GM12874 (cell line): ENCODE measurements around the gene HERC2.

ENCODE experiments used
- TF ChIP-seq, protein P1 (sequence below): IDR thresholded peaks from 2 replicates; pipeline ENCODE4 v1.5.1; 2011; ENCODE audit warnings: low read depth, mild to moderate bottlenecking, control low read depth, low read length, moderate library complexity; ENCODE audit not compliant: insufficient read depth

HERC2 gene

DNA sequence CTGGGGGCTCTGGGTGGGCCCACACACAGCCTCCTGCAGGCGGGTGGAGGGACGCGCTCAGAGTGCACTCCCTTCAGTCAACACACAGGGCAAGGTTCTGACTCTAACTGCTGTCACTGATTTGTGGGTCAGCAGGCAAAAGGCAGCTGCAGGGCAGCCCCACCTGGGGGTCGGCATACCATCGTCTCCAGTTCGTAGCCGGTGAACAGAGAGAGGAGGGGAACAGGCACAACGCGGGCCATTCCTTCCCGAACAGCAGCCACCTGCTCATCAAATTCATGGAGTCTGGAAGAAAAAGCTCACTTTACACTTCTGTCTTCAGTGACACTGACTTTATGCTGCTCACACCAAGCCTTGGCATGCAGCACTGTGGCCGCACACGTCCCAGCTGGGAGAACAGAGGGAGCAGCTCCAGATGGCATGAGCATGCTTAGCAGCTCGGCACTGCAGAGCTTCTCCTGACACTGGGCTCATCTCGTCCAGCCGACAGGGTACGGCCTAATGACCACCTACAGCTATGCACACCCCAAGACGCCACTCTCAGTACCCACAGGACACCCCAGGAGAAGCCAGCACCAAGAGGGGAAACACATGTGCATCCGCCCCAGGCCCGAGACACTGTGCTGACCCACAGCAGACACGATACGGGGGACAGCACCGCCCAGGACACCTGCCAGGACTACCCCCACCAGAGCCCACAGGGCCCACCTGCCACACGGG is 208.4 kb downstream of the HERC2 start:
- TF ChIP-seq, protein P1, sequence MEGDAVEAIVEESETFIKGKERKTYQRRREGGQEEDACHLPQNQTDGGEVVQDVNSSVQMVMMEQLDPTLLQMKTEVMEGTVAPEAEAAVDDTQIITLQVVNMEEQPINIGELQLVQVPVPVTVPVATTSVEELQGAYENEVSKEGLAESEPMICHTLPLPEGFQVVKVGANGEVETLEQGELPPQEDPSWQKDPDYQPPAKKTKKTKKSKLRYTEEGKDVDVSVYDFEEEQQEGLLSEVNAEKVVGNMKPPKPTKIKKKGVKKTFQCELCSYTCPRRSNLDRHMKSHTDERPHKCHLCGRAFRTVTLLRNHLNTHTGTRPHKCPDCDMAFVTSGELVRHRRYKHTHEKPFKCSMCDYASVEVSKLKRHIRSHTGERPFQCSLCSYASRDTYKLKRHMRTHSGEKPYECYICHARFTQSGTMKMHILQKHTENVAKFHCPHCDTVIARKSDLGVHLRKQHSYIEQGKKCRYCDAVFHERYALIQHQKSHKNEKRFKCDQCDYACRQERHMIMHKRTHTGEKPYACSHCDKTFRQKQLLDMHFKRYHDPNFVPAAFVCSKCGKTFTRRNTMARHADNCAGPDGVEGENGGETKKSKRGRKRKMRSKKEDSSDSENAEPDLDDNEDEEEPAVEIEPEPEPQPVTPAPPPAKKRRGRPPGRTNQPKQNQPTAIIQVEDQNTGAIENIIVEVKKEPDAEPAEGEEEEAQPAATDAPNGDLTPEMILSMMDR, result no peak

DNA sequence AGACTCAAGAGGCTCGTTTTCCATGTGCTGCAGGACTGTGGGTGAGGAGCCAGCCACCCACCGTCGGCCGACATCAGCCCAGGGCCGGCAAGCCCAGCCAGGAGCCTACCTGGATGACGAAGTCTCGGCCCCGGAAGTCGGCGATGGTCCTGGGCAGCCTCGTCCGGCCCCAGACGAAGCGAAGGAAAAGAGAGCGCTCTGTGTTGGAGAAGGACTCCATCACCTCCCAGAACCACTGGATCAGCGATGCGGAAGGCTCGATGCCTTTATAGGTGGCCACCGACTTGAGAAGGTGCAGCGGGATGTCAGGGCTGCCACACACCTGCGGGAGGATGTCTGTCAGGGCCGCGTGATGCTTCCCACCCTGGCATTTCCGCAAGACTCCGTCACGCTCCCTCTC is 209.0 kb downstream of the HERC2 start:
- TF ChIP-seq, protein P1, result no peak

DNA sequence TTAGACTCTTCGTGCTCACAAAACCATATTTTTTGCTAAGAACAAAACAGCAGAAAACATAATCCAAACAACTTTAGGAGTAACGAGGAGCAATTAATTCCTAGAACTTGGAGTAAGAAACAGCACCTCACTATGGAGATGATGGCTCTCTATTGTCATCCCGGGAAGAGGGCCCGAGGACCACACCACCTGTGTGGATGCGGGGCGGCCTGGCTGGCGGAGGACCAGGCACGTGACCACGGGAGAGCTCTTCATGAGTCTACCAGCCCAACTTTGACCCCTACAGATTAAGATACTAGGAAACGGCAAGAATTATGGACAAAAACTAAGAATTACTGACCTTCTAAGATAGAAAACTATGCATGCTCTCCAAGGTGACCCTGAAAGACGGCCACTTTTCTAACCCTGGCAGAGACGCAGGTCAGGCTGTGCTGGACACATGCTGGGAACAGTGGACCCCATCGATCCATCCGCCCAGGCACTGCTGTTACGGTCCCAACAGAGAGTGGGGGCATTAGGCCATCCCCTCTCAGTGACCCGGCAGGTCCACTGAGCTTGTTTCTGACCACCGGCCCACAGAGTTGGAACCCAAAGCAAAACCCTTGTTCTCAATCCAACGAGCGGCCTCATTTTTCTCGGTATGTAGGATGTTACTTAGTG is 209.7 kb downstream of the HERC2 start:
- TF ChIP-seq, protein P1, result no peak

DNA sequence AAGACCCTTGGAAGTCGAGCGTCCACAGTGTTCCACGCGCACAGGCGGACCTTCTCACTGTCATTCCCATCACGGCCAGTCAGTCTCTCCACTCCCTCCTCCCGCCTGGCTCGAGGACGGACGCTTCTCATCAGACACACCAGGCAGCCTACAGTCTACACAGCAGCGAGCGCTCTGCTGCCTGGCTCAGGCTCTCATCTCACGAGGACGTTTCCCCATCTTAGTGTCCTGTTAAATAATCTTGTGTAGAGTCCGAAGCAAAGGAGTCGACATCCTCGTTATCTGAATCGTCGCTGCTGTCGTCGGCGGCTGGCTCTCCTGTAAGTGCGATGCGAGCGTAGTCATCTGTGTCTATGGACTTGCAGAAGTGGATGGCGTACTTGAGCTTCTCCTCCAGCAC is 210.4 kb downstream of the HERC2 start:
- TF ChIP-seq, protein P1, result no peak

DNA sequence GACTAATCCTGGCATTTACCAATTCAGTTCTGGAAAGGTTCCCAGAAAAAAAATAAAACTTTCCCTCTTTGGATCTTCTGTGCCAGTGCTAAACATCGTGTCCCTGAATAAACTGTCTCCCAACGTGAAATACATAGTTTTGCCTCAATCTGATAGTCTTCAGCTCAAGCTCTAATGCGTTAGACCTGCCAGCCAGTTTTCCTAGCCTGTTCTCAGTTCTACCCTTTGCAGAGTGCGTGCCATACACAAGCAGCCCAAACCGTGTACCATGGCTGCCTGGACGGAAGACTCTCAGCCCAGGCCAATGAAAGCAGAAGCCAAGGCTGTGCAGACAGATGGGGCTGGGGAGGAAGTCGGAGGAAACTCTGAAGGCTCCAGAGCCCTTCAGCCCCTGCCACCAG is 211.5 kb downstream of the HERC2 start:
- TF ChIP-seq, protein P1, result no peak

DNA sequence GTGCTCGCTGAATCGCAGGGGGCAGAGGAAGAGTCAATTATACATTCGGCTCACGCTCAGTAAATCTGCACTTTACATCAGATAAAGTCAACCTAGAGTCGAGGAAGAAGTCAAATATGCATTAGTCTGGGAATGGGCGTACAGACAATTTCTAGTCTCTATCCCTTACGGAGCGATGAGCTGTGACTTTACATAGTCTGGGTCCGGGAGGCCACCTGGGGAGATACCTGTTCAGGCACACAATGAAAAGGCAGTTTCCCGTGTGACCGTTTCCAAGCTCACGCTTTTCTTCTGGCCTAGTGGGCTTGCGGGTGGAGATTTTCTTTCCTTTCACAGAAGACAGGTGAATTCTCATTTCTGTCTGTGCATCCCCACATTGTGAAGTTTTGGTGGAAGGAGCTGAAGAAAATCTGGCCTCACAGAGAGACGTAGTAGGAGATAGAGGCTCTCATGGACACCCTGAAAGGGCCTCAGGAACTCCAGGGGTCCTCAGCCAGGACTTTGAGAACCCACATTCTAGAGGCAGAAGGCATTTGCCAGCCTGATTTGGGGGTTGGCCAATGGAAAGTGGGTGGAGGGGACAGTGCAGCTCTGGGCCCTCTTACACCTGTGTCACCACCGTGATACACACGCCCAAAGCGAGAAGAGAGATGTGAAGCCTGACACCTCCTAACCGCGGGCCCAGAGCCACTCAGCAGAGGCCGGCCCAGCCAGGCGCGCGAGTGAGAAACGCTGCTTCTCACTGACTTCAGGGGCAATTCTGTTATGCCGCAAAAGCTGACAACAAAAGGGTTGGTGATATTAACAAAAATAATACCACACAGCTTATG is 212.1 kb downstream of the HERC2 start:
- TF ChIP-seq, protein P1, result no peak

DNA sequence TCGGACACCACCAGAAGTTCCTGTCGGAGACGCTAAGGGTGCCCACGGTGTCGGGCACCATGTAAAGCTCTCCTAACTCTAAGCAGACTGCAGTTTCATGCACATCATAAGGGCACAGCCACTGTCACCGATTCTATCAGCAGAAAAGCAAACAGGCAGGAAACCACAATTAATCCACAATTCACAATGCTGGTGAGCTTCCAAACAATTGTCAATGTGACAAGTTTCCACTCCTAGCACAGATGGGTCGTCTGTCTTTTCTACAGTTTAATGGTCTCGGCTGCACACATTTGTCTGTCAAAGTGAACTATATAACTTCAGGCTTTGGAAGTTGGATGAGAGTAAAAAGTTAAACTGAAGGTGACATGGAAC is 214.1 kb downstream of the HERC2 start:
- TF ChIP-seq, protein P1, result no peak
